Measurements from ENCODE around the gene POR.
"Not testable (repeated sequence)": the region's sequence is repeated elsewhere in the genome, so short reads cannot be mapped to it uniquely, and the experiment has no call there.

Gene POR

GRCh38 chr7:75914655-75915415 is at the start of gene POR:
POR (plus strand) TSS chr7:75915155; CDS start chr7:75954002, 38,847 bp downstream.
- peak; percentile 99 for DNase-seq

GRCh38 chr7:75866114-75866488 is 48.9 kb upstream of the POR start:
- no peak for DNase-seq

- peak; percentile 73 for DNase-seq
These were observed 48.2 kb upstream of the POR start for GRCh38 chr7:75866489-75867389.

GRCh38 chr7:75867390-75867717 is 47.6 kb upstream of the POR start:
- no peak for DNase-seq

- no peak for DNase-seq
These were observed 46.8 kb upstream of the POR start for GRCh38 chr7:75868153-75868552.

- DNase-seq, result no peak
These were observed 45.1 kb upstream of the POR start for GRCh38 chr7:75869776-75870379.

GRCh38 chr7:75870557-75871161 is 44.3 kb upstream of the POR start:
- DNase-seq, result peak; percentile 69

GRCh38 chr7:75872073-75872782 is 42.7 kb upstream of the POR start:
- DNase-seq, result no peak

GRCh38 chr7:75874180-75874579 is 40.8 kb upstream of the POR start:
- not testable (repeated sequence) for DNase-seq

GRCh38 chr7:75875113-75876080 is 39.6 kb upstream of the POR start:
- no peak for DNase-seq

GRCh38 chr7:75876126-75876881 is 38.7 kb upstream of the POR start:
- DNase-seq, result no peak

- no peak for DNase-seq
These were observed 36.6 kb upstream of the POR start for GRCh38 chr7:75878312-75878768.

- DNase-seq, result peak; percentile 98
These were observed 36.0 kb upstream of the POR start, which contains the start of gene RHBDD2 for GRCh38 chr7:75878769-75879611. RHBDD2 (plus strand) TSS chr7:75879034; CDS start chr7:75879083, 49 bp downstream.

- DNase-seq, result no peak
These were observed 35.2 kb upstream of the POR start for GRCh38 chr7:75879771-75880184.

- DNase-seq, result no peak
These were observed 34.7 kb upstream of the POR start for GRCh38 chr7:75880242-75880641.

- no peak for DNase-seq
These were observed 33.4 kb upstream of the POR start for GRCh38 chr7:75881436-75882095.

- not testable (repeated sequence) for DNase-seq
These were observed 31.6 kb upstream of the POR start for GRCh38 chr7:75883265-75883824.

GRCh38 chr7:75884476-75884875 is 30.5 kb upstream of the POR start:
- DNase-seq, result no peak

All from activated CD8-positive, alpha-beta memory T cell treated with anti-CD3 and anti-CD28 coated beads for 24 hours (primary cell).